GM06990 (cell line): ENCODE measurements around the gene CLEC6A.
"Not testable (repeated sequence)": the region's sequence is repeated elsewhere in the genome, so short reads cannot be mapped to it uniquely, and the experiment has no call there.

ENCODE experiments used
- DNase-seq: peaks from one replicate; pipeline ENCODE4 v3.0.0-alpha.2; 2011; ENCODE audit not compliant: insufficient read length; ENCODE audit errors: extremely low read depth
- H3K27me3 ChIP-seq: replicated peaks from 2 replicates; pipeline ENCODE4 v1.6.0; 2011; ENCODE audit warnings: low read length; ENCODE audit not compliant: control insufficient read depth, insufficient read depth
- H3K36me3 ChIP-seq: 2 replicates; pipeline ENCODE4 v1.5.1; 2011; ENCODE audit warnings: low read length; ENCODE audit not compliant: control insufficient read depth, insufficient read depth
- H3K4me3 ChIP-seq: replicated peaks from 2 replicates; pipeline ENCODE4 v1.5.1; 2011; ENCODE audit warnings: low read depth, mild to moderate bottlenecking, control low read depth, low read length
- TF ChIP-seq, protein P1 (sequence below): IDR thresholded peaks from 2 replicates; pipeline ENCODE4 v1.5.1; 2011; ENCODE audit warnings: low read length, control low read depth, mild to moderate bottlenecking, inconsistent platforms; ENCODE audit not compliant: insufficient read depth, poor library complexity, severe bottlenecking

CLEC6A gene

DNA sequence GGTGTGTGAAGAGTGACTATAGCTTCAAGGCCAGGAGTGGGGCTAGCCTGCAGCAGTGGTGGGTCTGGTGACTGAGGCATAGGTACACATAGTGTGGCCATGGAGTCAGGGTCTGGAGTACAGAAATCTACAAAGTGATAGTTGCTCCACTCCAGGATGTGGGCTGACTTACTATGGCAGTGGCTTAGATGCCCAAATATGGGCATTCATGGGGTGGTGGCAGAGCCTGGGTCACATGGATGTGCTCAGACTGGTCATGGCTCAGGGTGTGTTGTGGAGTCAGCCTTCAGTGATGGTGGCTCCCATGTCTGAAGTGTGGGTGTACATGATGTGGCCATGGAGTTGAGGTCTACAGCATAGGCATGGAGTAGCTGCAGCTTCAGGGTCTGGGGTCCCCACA, 27.3 kb downstream of the CLEC6A start:
- DNase-seq = no peak
- TF ChIP-seq, protein P1, sequence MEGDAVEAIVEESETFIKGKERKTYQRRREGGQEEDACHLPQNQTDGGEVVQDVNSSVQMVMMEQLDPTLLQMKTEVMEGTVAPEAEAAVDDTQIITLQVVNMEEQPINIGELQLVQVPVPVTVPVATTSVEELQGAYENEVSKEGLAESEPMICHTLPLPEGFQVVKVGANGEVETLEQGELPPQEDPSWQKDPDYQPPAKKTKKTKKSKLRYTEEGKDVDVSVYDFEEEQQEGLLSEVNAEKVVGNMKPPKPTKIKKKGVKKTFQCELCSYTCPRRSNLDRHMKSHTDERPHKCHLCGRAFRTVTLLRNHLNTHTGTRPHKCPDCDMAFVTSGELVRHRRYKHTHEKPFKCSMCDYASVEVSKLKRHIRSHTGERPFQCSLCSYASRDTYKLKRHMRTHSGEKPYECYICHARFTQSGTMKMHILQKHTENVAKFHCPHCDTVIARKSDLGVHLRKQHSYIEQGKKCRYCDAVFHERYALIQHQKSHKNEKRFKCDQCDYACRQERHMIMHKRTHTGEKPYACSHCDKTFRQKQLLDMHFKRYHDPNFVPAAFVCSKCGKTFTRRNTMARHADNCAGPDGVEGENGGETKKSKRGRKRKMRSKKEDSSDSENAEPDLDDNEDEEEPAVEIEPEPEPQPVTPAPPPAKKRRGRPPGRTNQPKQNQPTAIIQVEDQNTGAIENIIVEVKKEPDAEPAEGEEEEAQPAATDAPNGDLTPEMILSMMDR = no peak
- Histone ChIP-seq H3K27me3 (no peaks in the 10 kb centered on the region; the same call in 1 of the 2 replicates), H3K36me3 (no peaks in the 10 kb centered on the region), H3K4me3 (no peak overlapping the region)

DNA sequence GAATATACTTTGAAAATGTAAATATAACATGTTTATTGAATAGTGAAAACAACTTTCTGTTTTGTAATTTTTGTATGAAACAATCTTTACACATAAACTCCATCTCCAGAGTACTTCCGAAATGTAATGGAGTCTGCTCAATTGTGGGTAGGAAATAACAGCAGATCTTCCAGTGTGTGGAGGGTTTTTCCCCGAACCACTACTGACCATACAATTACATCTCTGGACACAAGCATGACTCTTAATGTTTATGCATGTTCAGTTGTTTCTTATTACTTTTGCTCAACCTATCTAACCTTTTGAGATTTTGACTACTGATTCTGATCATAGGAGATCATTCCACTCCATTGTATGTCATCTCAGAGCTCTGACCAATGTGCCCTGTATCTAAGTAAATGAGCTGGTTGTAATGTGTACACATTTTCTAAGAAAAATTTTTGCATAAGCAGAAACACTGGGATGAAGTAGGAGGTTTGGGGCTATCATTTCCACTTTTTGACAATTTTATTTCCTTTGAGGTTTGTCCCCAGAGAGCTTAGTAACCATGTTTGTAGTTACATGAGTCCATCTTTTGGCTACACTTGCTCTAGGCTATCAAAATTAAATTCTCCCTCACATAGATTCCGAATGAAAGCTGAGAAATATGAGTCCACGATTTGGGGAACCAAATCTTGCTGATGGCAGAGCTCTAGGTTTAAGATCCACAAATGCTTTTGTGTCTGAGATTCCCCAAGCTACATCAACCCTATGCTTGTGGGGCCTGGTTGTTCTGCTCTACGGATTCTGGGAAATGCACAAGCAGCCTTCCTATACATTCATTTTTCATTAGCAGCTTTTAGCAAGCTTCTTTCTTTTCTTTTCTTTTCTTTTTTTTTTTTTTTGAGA, 36.1 kb downstream of the CLEC6A start:
- Histone ChIP-seq H3K4me3 (no peak overlapping the region), H3K36me3 (no peaks in the 10 kb centered on the region), H3K27me3 (no peaks in the 10 kb centered on the region)
- TF ChIP-seq, protein P1 = no peak
- no peak for DNase-seq

DNA sequence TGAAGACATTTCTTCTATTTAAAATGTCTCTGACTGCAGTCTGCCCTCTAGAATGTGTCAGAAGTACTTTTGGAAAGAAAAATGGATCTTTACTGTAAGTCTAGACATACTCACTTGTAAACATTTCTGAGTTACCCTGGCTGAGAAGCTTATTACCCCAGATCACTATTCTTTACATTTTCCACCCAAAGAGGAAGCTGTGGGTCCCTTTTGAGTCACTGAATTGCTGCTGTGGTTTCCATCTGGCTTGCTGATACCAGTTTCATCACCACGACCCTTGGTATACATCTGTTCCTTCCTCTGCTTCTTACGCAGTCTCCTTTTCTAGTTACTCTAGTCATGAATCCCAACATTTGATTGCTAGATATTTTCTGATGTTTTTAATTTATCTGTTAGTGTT, 37.3 kb downstream of the CLEC6A start:
- peak; percentile 57 for DNase-seq
- H3K4me3 ChIP-seq = no peak overlapping the region
- H3K27me3 ChIP-seq = no peaks in the 10 kb centered on the region
- TF ChIP-seq, protein P1 = no peak
- H3K36me3 ChIP-seq = no peaks in the 10 kb centered on the region

DNA sequence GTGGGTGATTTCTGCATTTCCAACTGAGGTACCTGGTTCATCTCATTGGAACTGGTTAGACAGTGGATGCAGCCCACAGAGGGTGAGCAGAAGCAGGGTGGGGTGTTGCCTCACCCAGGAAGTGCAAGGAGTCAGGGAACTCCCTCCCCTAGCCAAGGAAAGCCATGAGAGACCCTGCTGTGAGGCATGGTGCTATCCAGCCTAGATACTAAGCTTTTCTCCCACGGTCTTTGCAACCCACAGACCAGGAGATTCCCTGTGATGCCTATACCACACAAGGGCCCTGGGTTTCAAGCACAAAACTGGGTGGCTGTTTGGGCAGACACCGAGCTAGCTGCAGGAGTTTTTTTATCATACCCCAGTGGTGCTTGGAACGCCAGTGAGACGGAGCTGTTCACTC, 39.9 kb downstream of the CLEC6A start:
- H3K4me3 ChIP-seq, DNase-seq, H3K27me3 ChIP-seq, H3K36me3 ChIP-seq: not testable (repeated sequence)

DNA sequence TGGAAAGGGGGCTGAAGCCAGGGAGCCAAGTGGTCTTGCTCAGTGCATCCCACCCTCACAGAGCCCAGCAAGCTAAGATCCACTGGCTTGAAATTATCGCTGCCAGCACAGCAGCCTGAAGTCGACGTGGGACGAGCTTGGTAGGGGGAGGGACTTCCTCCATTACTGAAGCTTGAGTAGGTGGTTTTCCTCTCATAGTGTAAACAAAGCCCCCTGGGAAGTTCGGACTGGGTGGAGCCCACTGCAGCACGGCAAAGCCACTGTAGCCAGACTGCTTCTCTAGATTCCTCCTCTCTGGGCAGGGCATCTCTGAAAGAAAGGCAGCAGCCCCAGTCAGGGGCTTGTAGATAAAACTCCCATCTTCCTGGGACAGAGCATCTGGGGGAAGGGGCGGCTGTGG, 40.3 kb downstream of the CLEC6A start:
- not testable (repeated sequence) for DNase-seq, H3K4me3 ChIP-seq, H3K27me3 ChIP-seq, H3K36me3 ChIP-seq

DNA sequence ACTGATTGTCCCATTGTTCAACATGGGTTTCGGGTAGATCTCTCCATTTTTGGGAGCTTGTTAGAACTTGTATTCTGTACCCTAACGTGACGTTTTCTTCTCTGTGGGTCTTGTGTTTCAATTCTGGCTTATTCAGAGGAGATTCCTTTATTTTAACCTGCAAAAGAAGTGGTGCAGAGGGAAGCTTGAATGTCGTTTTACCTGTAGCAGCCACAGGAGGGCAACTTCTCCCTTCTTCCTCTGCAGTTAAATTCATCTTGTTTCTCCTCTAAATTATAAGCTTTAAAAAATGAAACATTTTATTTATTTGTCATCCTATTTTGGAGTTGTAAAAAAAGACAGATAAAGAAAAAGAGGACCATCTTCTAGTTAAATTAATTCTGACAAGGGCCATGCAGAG, 43.9 kb downstream of the CLEC6A start:
- TF ChIP-seq, protein P1 = no peak
- H3K36me3 ChIP-seq = no peaks in the 10 kb centered on the region
- H3K27me3 ChIP-seq = no peaks in the 10 kb centered on the region
- H3K4me3 ChIP-seq = no peak overlapping the region
- DNase-seq = no peak
